ENCODE data around the gene PBLD. TPM values are rescaled to one million over a fixed set of nuclear protein-coding genes. Genes with fewer than 3 reads are reported as not detected.

The PBLD gene
- total RNA-seq (1 to 10 TPM; 1.9 TPM), total RNA-seq (2.5 to 3.6 reads per million in 2 donors)

GRCh38 chr10:68332259-68333057 is at the start of gene PBLD:
TSS of gene PBLD (minus strand) at chr10:68332928. CDS start at chr10:68306844, 26,084 bp downstream.
- no peaks in the 10 kb centered on the region for H3K9me3 ChIP-seq (ENCODE audit: control insufficient read depth, low read length, poor library complexity, severe bottlenecking)
- H3K4me1 Mint-ChIP-seq = peaks cover 50% of the 10 kb centered on the region
- peak within 1 kb of the TSS; percentile 99 for H3K4me3 Mint-ChIP-seq
- H3K27me3 Mint-ChIP-seq = no peaks in the 10 kb centered on the region
- peak; percentile 39 to 41 (median 39) for DNase-seq
- peak within 1 kb of the TSS; percentile 94 for H3K27ac Mint-ChIP-seq
- H3K36me3 Mint-ChIP-seq (ENCODE audit: low read depth) = peaks cover 4% of the 10 kb centered on the region
- ATAC-seq = peak; percentile 6

- no peak overlapping the region for H3K27ac Mint-ChIP-seq
- no peaks in the 10 kb centered on the region for H3K9me3 ChIP-seq (ENCODE audit: control insufficient read depth, low read length, poor library complexity, severe bottlenecking)
- no peaks in the 10 kb centered on the region for H3K27me3 Mint-ChIP-seq
- H3K4me3 Mint-ChIP-seq = no peak overlapping the region
- peaks cover 13% of the 10 kb centered on the region for H3K36me3 Mint-ChIP-seq (ENCODE audit: low read depth)
- ATAC-seq = no peak
- peaks cover 2% of the 10 kb centered on the region for H3K4me1 Mint-ChIP-seq
- DNase-seq = no peak
Observed at GRCh38 chr10:68371604-68372003, 38.9 kb upstream of the PBLD start.

- no peaks in the 10 kb centered on the region for H3K27me3 Mint-ChIP-seq
- no peak overlapping the region for H3K27ac Mint-ChIP-seq
- H3K4me1 Mint-ChIP-seq = peaks cover 2% of the 10 kb centered on the region
- ATAC-seq = no peak
- no peak for DNase-seq
- H3K36me3 Mint-ChIP-seq (ENCODE audit: low read depth) = peaks cover 5% of the 10 kb centered on the region
- H3K4me3 Mint-ChIP-seq = no peak overlapping the region
- no peaks in the 10 kb centered on the region for H3K9me3 ChIP-seq (ENCODE audit: control insufficient read depth, low read length, poor library complexity, severe bottlenecking)
Observed at GRCh38 chr10:68367121-68367520, 34.4 kb upstream of the PBLD start.

- peaks cover 2% of the 10 kb centered on the region for H3K4me1 Mint-ChIP-seq
- H3K4me3 Mint-ChIP-seq = no peak overlapping the region
- peaks cover 6% of the 10 kb centered on the region for H3K36me3 Mint-ChIP-seq (ENCODE audit: low read depth)
- H3K9me3 ChIP-seq (ENCODE audit: control insufficient read depth, low read length, poor library complexity, severe bottlenecking) = no peaks in the 10 kb centered on the region
- no peak overlapping the region for H3K27ac Mint-ChIP-seq
- ATAC-seq (no peak), DNase-seq (no peak)
- no peaks in the 10 kb centered on the region for H3K27me3 Mint-ChIP-seq
Observed at GRCh38 chr10:68366600-68366999, 33.9 kb upstream of the PBLD start.

- H3K9me3 ChIP-seq (ENCODE audit: control insufficient read depth, low read length, poor library complexity, severe bottlenecking) = no peaks in the 10 kb centered on the region
- H3K4me1 Mint-ChIP-seq = peaks cover 2% of the 10 kb centered on the region
- no peak overlapping the region for H3K4me3 Mint-ChIP-seq
- ATAC-seq (no peak), DNase-seq (no peak)
- no peak overlapping the region for H3K27ac Mint-ChIP-seq
- H3K27me3 Mint-ChIP-seq = no peaks in the 10 kb centered on the region
- H3K36me3 Mint-ChIP-seq (ENCODE audit: low read depth) = peaks cover 4% of the 10 kb centered on the region
Observed at GRCh38 chr10:68365611-68366010, 32.9 kb upstream of the PBLD start.

GRCh38 chr10:68364101-68364886 is 31.6 kb upstream of the PBLD start:
- peaks cover 2% of the 10 kb centered on the region for H3K36me3 Mint-ChIP-seq (ENCODE audit: low read depth)
- no peaks in the 10 kb centered on the region for H3K9me3 ChIP-seq (ENCODE audit: control insufficient read depth, low read length, poor library complexity, severe bottlenecking)
- no peak overlapping the region for H3K4me3 Mint-ChIP-seq
- no peak for DNase-seq
- no peaks in the 10 kb centered on the region for H3K27me3 Mint-ChIP-seq
- no peak overlapping the region for H3K27ac Mint-ChIP-seq
- no peak for ATAC-seq
- peaks cover 2% of the 10 kb centered on the region for H3K4me1 Mint-ChIP-seq

GRCh38 chr10:68362590-68362989 is 29.9 kb upstream of the PBLD start:
- no peaks in the 10 kb centered on the region for H3K27me3 Mint-ChIP-seq
- ATAC-seq = no peak
- peaks cover 2% of the 10 kb centered on the region for H3K4me1 Mint-ChIP-seq

GRCh38 chr10:68359189-68359588 is 26.5 kb upstream of the PBLD start:
- no peak for DNase-seq
- H3K4me3 Mint-ChIP-seq = no peak overlapping the region
- H3K4me1 Mint-ChIP-seq = no peaks in the 10 kb centered on the region
- no peak for ATAC-seq
- no peak overlapping the region for H3K27ac Mint-ChIP-seq
- peaks cover 4% of the 10 kb centered on the region for H3K36me3 Mint-ChIP-seq (ENCODE audit: low read depth)
- H3K27me3 Mint-ChIP-seq = no peaks in the 10 kb centered on the region
- H3K9me3 ChIP-seq (ENCODE audit: control insufficient read depth, low read length, poor library complexity, severe bottlenecking) = no peaks in the 10 kb centered on the region

More at GRCh38 chr10:68362590-68362989, 29.9 kb upstream of the PBLD start:
- peaks cover 2% of the 10 kb centered on the region for H3K36me3 Mint-ChIP-seq (ENCODE audit: low read depth)
- H3K4me3 Mint-ChIP-seq = no peak overlapping the region
- H3K9me3 ChIP-seq (ENCODE audit: control insufficient read depth, low read length, poor library complexity, severe bottlenecking) = no peaks in the 10 kb centered on the region
- no peak overlapping the region for H3K27ac Mint-ChIP-seq
- DNase-seq = no peak

GRCh38 chr10:68353537-68353936 is 20.8 kb upstream of the PBLD start:
- no peak overlapping the region for H3K4me3 Mint-ChIP-seq
- H3K27ac Mint-ChIP-seq = no peak overlapping the region
- ATAC-seq (no peak), DNase-seq (no peak)
- H3K4me1 Mint-ChIP-seq = peaks cover 5% of the 10 kb centered on the region
- H3K36me3 Mint-ChIP-seq (ENCODE audit: low read depth) = peaks cover 7% of the 10 kb centered on the region
- no peaks in the 10 kb centered on the region for H3K9me3 ChIP-seq (ENCODE audit: control insufficient read depth, low read length, poor library complexity, severe bottlenecking)
- H3K27me3 Mint-ChIP-seq = no peaks in the 10 kb centered on the region

- peak overlapping the region; percentile 43 for H3K4me3 Mint-ChIP-seq
- ATAC-seq = peak; percentile 83
- DNase-seq = peak in 2 of 3 donors; percentile 18 to 22
- peaks cover 3% of the 10 kb centered on the region for H3K36me3 Mint-ChIP-seq (ENCODE audit: low read depth)
- H3K27ac Mint-ChIP-seq = peak overlapping the region; percentile 34
- no peaks in the 10 kb centered on the region for H3K9me3 ChIP-seq (ENCODE audit: control insufficient read depth, low read length, poor library complexity, severe bottlenecking)
- H3K27me3 Mint-ChIP-seq = no peaks in the 10 kb centered on the region
- peaks cover 14% of the 10 kb centered on the region for H3K4me1 Mint-ChIP-seq
Observed at GRCh38 chr10:68348265-68348741, 15.6 kb upstream of the PBLD start.

GRCh38 chr10:68346774-68347173 is 14.0 kb upstream of the PBLD start:
- DNase-seq (no peak), ATAC-seq (no peak)
- H3K9me3 ChIP-seq (ENCODE audit: control insufficient read depth, low read length, poor library complexity, severe bottlenecking) = no peaks in the 10 kb centered on the region
- no peaks in the 10 kb centered on the region for H3K27me3 Mint-ChIP-seq
- H3K4me1 Mint-ChIP-seq = peaks cover 18% of the 10 kb centered on the region
- H3K27ac Mint-ChIP-seq = peak overlapping the region; percentile 66
- no peak overlapping the region for H3K4me3 Mint-ChIP-seq
- peaks cover 1% of the 10 kb centered on the region for H3K36me3 Mint-ChIP-seq (ENCODE audit: low read depth)

- H3K27me3 Mint-ChIP-seq = no peaks in the 10 kb centered on the region
- peaks cover 23% of the 10 kb centered on the region for H3K4me1 Mint-ChIP-seq
- no peak overlapping the region for H3K4me3 Mint-ChIP-seq
- H3K36me3 Mint-ChIP-seq (ENCODE audit: low read depth) = peaks cover 3% of the 10 kb centered on the region
- H3K27ac Mint-ChIP-seq = no peak overlapping the region
- ATAC-seq = no peak
- DNase-seq = no peak
- no peaks in the 10 kb centered on the region for H3K9me3 ChIP-seq (ENCODE audit: control insufficient read depth, low read length, poor library complexity, severe bottlenecking)
Observed at GRCh38 chr10:68345621-68346020, 12.9 kb upstream of the PBLD start.

GRCh38 chr10:68342909-68343516 is 10.3 kb upstream of the PBLD start:
- H3K27ac Mint-ChIP-seq = peak overlapping the region; percentile 32
- peaks cover 9% of the 10 kb centered on the region for H3K36me3 Mint-ChIP-seq (ENCODE audit: low read depth)
- no peaks in the 10 kb centered on the region for H3K9me3 ChIP-seq (ENCODE audit: control insufficient read depth, low read length, poor library complexity, severe bottlenecking)
- DNase-seq = no peak
- no peak for ATAC-seq
- no peak overlapping the region for H3K4me3 Mint-ChIP-seq
- H3K27me3 Mint-ChIP-seq = no peaks in the 10 kb centered on the region
- peaks cover 24% of the 10 kb centered on the region for H3K4me1 Mint-ChIP-seq
